Stimulated activated CD8-positive, alpha-beta memory T cell treated with anti-CD3 and anti-CD28 coated beads, Interleukin-2, amount 100 ng/mL, for 48 hours (primary cell): Measurements from ENCODE around the gene GPC6.

Experiments
- DNase-seq, 2 donors: peaks; one replicate each; pipeline ENCODE4 v3.0.0-alpha.2; 2020; ENCODE audit warnings: low read depth in 2 of 2

GPC6 gene

DNA sequence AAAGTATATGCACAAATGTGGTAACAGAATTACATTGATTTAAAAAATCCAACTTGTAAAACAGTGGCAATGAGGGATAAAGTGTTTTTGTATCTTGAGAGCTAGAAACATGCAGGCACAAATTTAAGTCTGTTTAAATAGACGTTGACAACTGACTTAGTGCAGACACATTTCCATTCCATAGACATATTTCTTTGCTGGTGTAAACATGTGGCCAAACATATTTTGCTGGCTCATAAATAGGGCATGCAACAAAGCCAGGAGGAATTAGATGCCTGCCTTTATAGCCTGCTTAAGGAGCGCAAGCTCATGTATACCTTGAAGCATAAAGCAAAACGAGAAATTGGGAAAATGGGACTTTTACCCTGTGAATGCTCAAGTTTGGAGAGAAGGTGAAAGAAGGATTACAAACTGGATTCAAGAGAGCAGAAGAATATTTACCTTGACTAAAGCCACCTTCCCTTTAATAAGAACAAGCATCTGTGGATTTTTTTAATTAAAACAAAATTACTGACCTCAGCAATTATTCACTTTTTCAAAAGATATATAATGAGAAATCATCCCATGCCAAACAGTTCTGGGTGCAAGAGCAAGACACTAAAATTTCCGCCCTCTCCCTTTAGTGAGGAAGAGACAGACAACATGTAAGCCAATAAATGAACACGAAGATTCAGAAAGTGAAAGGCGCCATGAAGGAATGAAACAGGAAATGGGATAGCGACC, 1181.9 kb downstream of the GPC6 start:
- no peak for DNase-seq

GRCh38 chr13:94411747-94412146, 1185.1 kb downstream of the GPC6 start:
- no peak for DNase-seq

DNA sequence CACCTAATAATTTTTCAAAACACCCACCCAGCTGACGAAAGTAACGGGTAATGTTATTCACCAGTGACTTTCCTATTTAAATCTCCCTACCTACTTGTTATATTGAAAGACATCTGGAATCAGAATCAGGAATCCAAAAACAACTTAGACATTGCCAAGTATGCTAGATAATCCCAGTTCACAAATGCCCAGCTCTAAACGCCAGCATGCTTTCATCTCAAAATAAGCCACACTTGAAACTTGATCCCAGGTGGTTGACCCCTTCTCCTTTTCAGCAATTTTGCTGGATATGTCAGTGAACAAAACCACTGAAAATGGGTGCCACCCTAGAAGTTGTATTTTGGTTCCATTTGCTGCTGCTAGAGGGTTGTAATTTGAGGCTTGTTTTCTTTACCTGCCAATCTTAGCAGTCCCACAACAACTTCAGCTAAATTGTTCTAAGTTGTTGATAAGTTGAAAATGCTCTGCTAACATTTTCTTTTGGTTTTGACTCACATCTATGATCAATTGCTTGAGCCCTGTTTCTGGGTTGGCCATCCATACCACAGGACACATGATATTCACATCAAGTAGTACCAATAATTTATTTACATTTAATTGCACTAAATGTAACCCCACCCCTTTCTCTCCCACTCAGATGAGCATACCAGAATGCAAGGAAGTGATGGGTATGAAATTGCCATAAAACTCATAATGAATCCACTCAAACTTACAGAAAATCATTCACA, 1186.4 kb downstream of the GPC6 start:
- DNase-seq: no peak

- DNase-seq: no peak
Observed at GRCh38 chr13:94413598-94413944, 1187.0 kb downstream of the GPC6 start.

GRCh38 chr13:94414141-94414540, 1187.5 kb downstream of the GPC6 start:
- DNase-seq: no peak

- no peak for DNase-seq
Observed at GRCh38 chr13:94414708-94415107, 1188.1 kb downstream of the GPC6 start.

GRCh38 chr13:94415500-94416237, 1189.1 kb downstream of the GPC6 start:
- DNase-seq: no peak

DNA sequence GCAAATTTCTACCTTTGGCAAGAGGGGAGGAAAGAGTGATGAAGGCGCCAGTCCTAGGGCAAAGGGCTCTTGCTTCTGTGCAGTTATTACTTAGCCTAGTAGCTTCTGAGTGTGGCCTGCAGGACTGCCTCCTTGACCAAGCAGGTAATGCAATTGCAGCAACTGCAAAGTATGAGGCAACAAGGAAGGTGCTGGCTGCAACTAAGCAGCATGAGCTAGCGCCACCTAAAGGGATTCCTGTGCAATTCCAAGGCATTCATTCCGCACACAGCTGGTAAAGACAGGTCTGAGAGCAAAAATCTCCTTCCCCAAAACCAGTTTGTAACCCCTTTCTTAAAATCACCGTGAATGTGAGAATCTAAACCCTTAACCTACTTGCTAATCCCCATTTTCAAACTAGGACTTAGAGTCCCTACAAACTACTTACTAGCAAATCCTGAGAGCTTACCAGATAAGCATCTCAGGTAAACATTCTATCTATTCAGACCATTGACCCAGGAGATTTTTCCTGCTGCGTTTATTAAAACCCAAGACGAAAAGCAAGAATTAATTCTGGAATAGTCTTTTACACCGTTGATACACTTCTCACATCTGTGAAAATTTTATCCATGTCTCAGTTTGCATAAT, 1190.0 kb downstream of the GPC6 start:
- DNase-seq: no peak

- DNase-seq: no peak
Observed at GRCh38 chr13:94417294-94417693, 1190.7 kb downstream of the GPC6 start.

- no peak for DNase-seq
Observed at GRCh38 chr13:94419304-94419924, 1192.8 kb downstream of the GPC6 start.

GRCh38 chr13:94419925-94420305, 1193.3 kb downstream of the GPC6 start:
- no peak for DNase-seq

- DNase-seq: no peak
Observed at GRCh38 chr13:94427313-94427953, 1200.8 kb downstream of the GPC6 start.

DNA sequence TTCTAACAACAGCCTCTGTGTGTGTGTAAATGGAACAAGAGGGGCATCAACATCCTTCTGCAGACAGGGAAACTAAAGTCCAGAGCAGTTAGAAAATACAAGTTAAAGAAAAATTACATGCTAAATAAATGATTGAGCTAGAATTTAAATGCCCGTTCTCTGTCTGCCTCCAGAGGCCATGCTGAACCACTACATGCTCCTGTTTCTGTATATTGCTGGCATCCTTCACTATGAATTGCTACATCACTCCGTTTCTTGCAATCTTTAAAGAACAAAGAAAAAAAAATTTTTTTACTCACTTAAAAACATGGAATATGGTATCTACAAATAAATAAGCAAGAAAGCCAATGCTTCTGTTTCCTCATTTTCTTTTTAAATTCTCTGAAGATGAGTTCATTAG, 1205.0 kb downstream of the GPC6 start:
- DNase-seq: no peak

GRCh38 chr13:94431987-94432386, 1205.4 kb downstream of the GPC6 start:
- DNase-seq: no peak

GRCh38 chr13:94433055-94433961, 1206.7 kb downstream of the GPC6 start:
- no peak for DNase-seq

DNA sequence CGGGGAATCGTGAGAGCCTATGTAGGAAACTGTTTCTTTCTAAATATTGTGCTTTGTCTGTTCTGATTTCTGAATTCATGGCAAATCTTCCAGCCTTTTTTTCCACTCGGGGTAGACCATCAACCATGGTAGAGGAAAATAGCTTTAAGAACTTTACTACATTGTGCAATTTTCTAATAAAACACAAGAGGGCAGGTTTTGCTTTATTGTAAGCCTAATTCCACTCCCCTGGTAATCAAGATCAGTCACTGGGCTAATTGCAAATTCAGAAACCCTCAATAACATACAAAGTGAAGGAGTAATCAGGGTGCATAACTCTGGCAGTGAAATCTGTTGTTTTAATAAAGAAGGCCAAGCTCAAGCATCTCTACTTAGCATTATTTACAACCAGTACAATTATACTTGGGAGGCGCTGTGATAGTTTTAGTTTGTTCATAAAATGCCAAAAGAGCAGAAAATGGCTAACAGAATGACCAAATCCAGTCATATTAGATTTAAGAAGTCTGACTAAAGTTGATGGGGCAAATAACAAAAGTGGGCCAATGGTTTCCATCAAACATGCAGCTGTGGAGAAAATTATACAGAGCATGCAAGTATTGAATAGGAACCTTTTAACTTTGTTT, 1209.1 kb downstream of the GPC6 start:
- DNase-seq: no peak

- no peak for DNase-seq
Observed at GRCh38 chr13:94444826-94445225, 1218.2 kb downstream of the GPC6 start.

GRCh38 chr13:94454334-94454733, 1227.7 kb downstream of the GPC6 start:
- DNase-seq: no peak

GRCh38 chr13:94454906-94455305, 1228.3 kb downstream of the GPC6 start:
- DNase-seq: no peak

DNA sequence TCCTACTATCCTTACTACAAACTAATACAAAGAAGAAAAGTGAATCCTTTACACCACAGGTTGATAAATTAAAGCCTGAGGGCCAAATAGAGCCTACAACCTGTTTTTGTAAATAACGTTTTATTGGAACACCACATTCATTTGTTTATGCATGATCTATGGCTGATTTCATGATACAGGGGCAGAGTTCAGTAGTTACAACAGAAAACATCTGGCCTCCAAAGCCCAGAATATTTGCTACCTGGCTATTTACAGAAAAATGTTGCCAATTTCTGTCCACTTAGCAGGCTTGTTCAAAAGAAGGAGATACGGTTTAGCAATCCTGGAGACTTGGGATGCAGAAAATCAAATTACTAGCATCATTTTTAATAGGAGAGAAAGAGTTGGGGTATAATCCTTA, 1228.8 kb downstream of the GPC6 start:
- no peak for DNase-seq
